Measurements from ENCODE around the gene GRAMD4. TPM values are rescaled to one million over a fixed set of nuclear protein-coding genes. Genes with fewer than 3 reads are reported as not detected.
A peak's percentile ranks its signal among the peaks of the same experiment; 100 is the strongest.

GRAMD4 gene
- total RNA-seq (2021) (18.4 and 21.3 TPM in 2 replicates), Bru-seq, nascent RNA (percentile 39 among the genes with signal in this experiment), BruChase-seq, experiment 1, labeled RNA remaining after a 2-hour chase (percentile 44 among the genes with signal in this experiment), BruChase-seq, experiment 2, labeled RNA remaining after a 6-hour chase (percentile 53 among the genes with signal in this experiment)
- long read RNA-seq, full-length matches to known transcripts = 1 of 15 reads
- long read RNA-seq, partial matches to known transcripts = 4 of 15 reads
- long read RNA-seq, other reads (novel, unspliced or antisense) = 10 of 15 reads

GRCh38 chr22:46619830-46620501 lies at the start of gene GRAMD4:
Gene GRAMD4, plus strand, starts transcription at chr22:46620386. Its CDS starts 6,414 bp downstream, at chr22:46626800.
- H3K4me1 ChIP-seq (ENCODE audit: insufficient read depth, low read length, poor library complexity, severe bottlenecking) = peaks cover 17% of the 10 kb centered on the region

GRCh38 chr22:46571642-46572250 lies 48.4 kb upstream of the GRAMD4 start:
- H3K9me3 ChIP-seq (ENCODE audit: low read depth, low read length, poor library complexity, severe bottlenecking) = peaks cover 8% of the 10 kb centered on the region
- ChIA-PET POLR2A (ENCODE audit: low non-redundant PET) (no interaction called here), CTCF (no interaction called here)
- H3K36me3 ChIP-seq (ENCODE audit: insufficient read depth, low read length, poor library complexity, severe bottlenecking) = no peaks in the 10 kb centered on the region
- BruUV-seq (replicated peaks) = no TSS peak
- no peak for DNase-seq (ENCODE audit: low spot score)
- H3K27me3 ChIP-seq (replicated peaks; ENCODE audit: insufficient read depth, low read depth, low read length, poor library complexity) = no peaks in the 10 kb centered on the region
- TF ChIP-seq EZH2 (IDR thresholded peaks at IDR 0.05; ENCODE audit: borderline replicate concordance, low read depth, low read length, poor library complexity, severe bottlenecking) = no peak
- no peak for TF ChIP-seq CTCF (conservative IDR thresholded peaks at IDR 0.05; ENCODE audit: low read depth, low read length)
- no peak overlapping the region for H3K27ac ChIP-seq (ENCODE audit: low read depth, low read length, poor library complexity, severe bottlenecking)
- H3K4me3 ChIP-seq (ENCODE audit: low read depth, low read length, poor library complexity, severe bottlenecking) = no peak overlapping the region
- intact Hi-C loops (cut with micrococcal nuclease; ENCODE audit: unreplicated experiment) = no loop called here
- H3K4me1 ChIP-seq (ENCODE audit: insufficient read depth, low read length, poor library complexity, severe bottlenecking) = no peaks in the 10 kb centered on the region

More at GRCh38 chr22:46619830-46620501, at the start of gene GRAMD4:
- BruUV-seq (replicated peaks) = no TSS peak
- POLR2A ChIA-PET (ENCODE audit: low non-redundant PET) = no interaction called here
- CTCF ChIA-PET = no interaction called here
- H3K36me3 ChIP-seq (ENCODE audit: insufficient read depth, low read length, poor library complexity, severe bottlenecking) = no peaks in the 10 kb centered on the region
- TF ChIP-seq CTCF (conservative IDR thresholded peaks at IDR 0.05; ENCODE audit: low read depth, low read length) = no peak
- no peak for TF ChIP-seq EZH2 (IDR thresholded peaks at IDR 0.05; ENCODE audit: borderline replicate concordance, low read depth, low read length, poor library complexity, severe bottlenecking)
- no peak within 1 kb of the TSS for H3K4me3 ChIP-seq (ENCODE audit: low read depth, low read length, poor library complexity, severe bottlenecking)
- intact Hi-C loops (cut with micrococcal nuclease; ENCODE audit: unreplicated experiment) = no loop called here
- DNase-seq (ENCODE audit: low spot score) = peak; percentile 65
- no peaks in the 10 kb centered on the region for H3K9me3 ChIP-seq (ENCODE audit: low read depth, low read length, poor library complexity, severe bottlenecking)
- H3K27me3 ChIP-seq (replicated peaks; ENCODE audit: insufficient read depth, low read depth, low read length, poor library complexity) = no peaks in the 10 kb centered on the region
- H3K27ac ChIP-seq (ENCODE audit: low read depth, low read length, poor library complexity, severe bottlenecking) = no peak within 1 kb of the TSS

GRCh38 chr22:46572911-46573780 lies 47.0 kb upstream of the GRAMD4 start:
- TF ChIP-seq CTCF (conservative IDR thresholded peaks at IDR 0.05; ENCODE audit: low read depth, low read length) (no peak), EZH2 (IDR thresholded peaks at IDR 0.05; ENCODE audit: borderline replicate concordance, low read depth, low read length, poor library complexity, severe bottlenecking) (no peak)
- Histone ChIP-seq H3K36me3 (ENCODE audit: insufficient read depth, low read length, poor library complexity, severe bottlenecking) (no peaks in the 10 kb centered on the region), H3K4me1 (ENCODE audit: insufficient read depth, low read length, poor library complexity, severe bottlenecking) (peaks cover 5% of the 10 kb centered on the region), H3K9me3 (ENCODE audit: low read depth, low read length, poor library complexity, severe bottlenecking) (peaks cover 8% of the 10 kb centered on the region), H3K27ac (ENCODE audit: low read depth, low read length, poor library complexity, severe bottlenecking) (no peak overlapping the region), H3K27me3 (replicated peaks; ENCODE audit: insufficient read depth, low read depth, low read length, poor library complexity) (no peaks in the 10 kb centered on the region), H3K4me3 (ENCODE audit: low read depth, low read length, poor library complexity, severe bottlenecking) (no peak overlapping the region)
- POLR2A ChIA-PET (ENCODE audit: low non-redundant PET) = no interaction called here
- no TSS peak for BruUV-seq (replicated peaks)
- CTCF ChIA-PET = no interaction called here
- intact Hi-C loops (cut with micrococcal nuclease; ENCODE audit: unreplicated experiment) = no loop called here
- DNase-seq (ENCODE audit: low spot score) = no peak
